Stimulated activated CD4-positive, alpha-beta T cell treated with anti-CD3 and anti-CD28 coated beads, Interleukin-2, amount 100 ng/mL, for 48 hours (primary cell): ENCODE measurements around the gene UBE2J2.
A peak's percentile ranks its signal among the peaks of the same experiment; 100 is the strongest.

Experiments
- DNase-seq, 2 donors: peaks; one replicate each; pipeline ENCODE4 v3.0.0-alpha.2; 2020

The UBE2J2 gene

GRCh38 chr1:1309251-1310108, 35.8 kb upstream of the UBE2J2 start:
- DNase-seq, result no peak

- DNase-seq, result no peak
These were observed 35.1 kb upstream of the UBE2J2 start for GRCh38 chr1:1308756-1309250.

GRCh38 chr1:1307923-1308755, 34.5 kb upstream of the UBE2J2 start, which contains the start of the genes ACAP3 and PUSL1:
ACAP3 (minus strand) TSS chr1:1307930; CDS start chr1:1307815, 115 bp downstream.
PUSL1 (plus strand) TSS chr1:1308597; CDS start chr1:1308644, 47 bp downstream.
- DNase-seq, result peak; percentile 77 to 88

DNA sequence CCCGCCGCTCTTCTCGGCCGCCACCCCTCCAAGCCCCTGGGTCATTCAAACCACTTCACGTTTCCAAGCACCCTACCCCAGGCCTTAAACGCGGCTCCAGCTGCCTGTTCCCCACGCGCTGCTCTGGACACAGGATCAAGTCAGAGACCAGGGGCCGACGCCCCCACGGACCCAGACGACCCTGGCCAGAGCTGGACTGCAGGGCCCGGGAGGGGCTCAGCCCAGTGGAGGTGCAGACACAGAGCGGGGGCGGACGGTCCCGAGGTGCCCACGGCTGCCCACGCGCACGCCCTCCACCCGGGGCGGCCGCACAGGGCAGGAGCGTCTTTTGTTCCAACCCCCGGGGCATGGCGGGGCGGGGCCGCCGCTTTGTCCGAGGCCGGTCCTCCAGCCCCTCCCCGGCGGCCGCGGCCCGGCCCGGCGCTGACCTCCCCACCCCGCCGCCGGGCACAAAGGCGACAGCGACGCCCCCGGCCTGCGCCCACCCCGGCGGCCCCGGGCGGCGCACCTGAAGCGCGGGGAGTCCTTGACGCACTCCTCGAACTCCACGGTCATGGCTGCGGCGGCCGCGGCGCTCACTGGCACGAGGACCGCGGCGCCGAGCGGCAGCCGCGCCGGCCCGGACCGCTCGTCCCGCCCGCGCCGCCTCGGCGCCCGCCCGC, 33.7 kb upstream of the UBE2J2 start:
- no peak for DNase-seq

GRCh38 chr1:1306661-1307260, 33.1 kb upstream of the UBE2J2 start:
- no peak for DNase-seq

GRCh38 chr1:1306070-1306660, 32.5 kb upstream of the UBE2J2 start:
- no peak for DNase-seq

DNA sequence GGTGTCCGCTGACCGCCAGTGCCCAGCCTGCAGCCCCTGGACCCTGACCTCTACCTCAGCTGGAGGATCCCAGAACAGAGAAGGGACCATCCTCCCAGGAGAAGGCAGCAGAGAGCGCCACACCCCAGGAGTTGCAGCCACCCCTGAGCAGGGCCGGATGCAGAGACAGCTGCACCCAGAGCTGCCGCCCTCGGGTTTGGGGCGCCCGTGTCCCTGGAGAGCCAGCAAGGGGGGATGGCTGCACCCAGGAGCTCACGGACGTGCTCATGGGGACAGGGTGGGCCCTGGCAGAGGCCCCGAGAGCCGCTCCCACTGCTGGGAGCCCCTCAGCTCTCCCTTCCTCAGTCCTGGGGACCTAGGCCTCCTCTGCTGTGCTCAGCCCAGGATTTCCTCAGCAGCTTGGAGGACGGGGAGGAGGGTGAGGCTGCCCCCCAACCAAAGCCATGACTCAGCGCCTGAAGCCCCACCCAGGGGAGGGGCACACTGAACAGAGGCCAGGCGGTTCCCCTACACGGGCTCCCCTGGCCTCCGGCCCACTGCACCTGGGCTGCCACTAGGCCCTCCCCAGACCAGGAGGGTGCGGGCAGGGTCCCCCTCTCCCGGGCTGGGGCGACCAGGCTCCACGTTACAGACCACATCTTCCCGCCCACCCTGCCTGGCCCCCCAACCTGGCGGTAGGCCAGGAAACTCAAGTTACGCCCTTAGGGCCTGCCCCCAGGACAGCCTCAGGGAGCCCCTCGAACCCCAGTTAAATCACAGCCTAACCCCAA, 31.8 kb upstream of the UBE2J2 start:
- no peak for DNase-seq

DNA sequence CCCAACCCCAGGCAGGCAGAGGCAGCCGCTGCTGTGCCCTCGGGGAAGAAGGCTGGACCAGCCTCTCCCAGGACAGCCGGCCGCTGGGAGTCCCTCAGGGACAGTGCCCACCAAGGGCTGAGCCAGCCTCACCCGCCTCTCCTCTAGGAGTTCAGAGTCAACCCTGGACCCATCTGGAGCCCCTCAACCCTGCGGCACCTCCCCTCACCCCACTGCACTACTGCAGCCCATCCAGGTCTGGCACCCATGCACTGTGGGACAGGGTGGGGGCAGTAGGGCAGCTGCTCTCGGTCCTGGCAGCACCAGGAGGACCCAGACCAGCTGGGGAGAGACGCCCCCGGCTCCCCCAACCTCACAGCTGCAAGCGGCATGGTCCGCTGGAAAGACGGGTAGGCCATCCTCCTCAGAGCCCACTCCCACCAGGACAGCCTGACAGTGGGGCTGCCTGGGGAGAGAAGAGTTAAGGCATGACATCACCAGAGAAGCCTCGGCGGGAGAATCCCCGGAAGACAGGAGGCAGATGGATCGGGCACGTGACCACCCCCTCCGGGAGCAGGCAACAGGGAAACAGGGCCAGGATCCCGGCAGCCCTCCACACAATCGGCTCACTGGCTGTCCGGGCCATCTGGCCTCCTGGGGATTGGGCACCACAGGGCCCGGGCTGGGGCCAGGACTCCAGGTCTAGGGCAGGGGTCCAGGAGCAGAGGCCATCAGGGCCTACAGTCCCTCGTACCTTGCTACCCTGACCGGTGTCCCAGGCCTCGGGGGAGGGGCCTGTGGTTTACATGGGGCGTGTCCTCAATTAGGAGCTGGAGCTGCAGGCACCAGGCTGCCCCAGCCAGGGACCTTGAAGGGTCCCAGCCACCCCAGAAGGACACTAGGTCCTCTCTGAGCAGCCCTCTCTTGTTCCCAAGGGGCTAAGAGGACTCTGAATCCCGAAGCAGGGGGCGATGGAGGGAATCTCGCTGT, 31.0 kb upstream of the UBE2J2 start:
- DNase-seq, result no peak

DNA sequence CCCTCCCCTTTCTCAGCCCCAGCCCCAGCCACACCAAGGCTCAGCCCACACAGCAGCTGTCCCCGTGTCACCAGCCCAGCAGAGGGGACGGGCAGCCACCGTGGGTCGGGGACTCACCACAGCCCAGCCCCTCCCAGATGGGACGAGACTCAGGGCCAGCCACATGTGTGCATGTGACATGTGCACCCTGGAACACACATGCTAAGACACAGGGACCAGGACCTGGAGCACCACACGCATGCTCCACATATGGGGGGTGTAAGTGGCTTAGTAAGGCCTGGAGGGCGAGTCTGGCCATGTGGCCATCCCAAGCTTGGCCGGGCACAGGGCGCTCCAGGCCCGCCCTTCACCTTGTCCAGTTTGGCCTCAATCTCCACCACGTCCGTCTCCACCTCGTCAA, 30.1 kb upstream of the UBE2J2 start:
- no peak for DNase-seq

DNA sequence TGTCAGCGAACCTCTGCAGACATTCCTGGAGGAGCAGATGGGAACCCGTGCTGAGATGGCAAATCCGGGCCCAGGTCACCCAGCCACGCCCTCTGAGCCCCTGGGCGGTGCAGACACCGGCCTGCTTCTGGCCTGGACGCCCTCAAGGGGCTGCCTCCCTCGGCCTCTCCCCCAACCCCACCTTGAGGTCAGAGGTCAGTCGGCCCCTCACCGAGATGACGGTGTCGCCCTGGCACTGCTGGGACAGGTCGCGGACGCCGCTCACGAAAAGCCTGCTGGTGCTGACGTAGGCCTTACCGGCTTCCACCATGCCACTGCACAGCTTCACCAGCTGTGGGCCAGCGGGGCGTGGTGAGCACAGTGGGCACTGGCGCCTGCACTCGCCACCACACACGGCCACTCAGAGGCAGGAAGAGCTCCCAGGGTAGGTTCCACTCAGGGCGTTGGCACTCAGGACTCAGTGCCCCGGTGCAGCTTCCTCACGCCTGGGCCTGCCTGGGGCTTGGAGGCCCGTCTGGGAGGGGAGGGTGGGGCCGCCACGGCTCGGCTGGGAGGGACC, 29.4 kb upstream of the UBE2J2 start:
- DNase-seq, result no peak

DNA sequence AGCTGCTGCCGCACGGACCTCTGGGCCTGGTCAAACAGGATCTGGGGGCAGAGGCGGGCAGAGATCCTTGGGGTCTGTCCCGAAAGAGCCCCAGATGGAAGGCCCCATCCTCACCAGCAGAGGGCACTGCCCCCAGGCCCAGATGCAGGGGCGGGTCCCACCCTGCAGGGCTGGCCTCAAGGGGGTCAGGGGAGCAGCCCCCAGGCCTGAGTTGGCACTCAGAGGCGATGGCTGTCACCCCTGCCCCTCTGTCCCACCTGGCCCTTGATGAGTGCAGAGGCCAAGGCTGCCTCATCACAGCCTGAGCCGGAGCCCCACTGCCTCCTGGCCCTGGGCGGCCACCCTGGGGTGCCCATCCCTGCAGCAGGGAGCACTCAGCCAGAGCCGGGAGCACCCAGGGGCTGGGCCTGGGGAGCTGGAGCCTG, 28.4 kb upstream of the UBE2J2 start:
- DNase-seq, result no peak

- DNase-seq, result no peak
These were observed 26.7 kb upstream of the UBE2J2 start for GRCh38 chr1:1300352-1300739.

GRCh38 chr1:1299686-1300351, 26.2 kb upstream of the UBE2J2 start:
- DNase-seq, result no peak

GRCh38 chr1:1298861-1299685, 25.4 kb upstream of the UBE2J2 start:
- no peak for DNase-seq

GRCh38 chr1:1297802-1298424, 24.3 kb upstream of the UBE2J2 start:
- no peak for DNase-seq

DNA sequence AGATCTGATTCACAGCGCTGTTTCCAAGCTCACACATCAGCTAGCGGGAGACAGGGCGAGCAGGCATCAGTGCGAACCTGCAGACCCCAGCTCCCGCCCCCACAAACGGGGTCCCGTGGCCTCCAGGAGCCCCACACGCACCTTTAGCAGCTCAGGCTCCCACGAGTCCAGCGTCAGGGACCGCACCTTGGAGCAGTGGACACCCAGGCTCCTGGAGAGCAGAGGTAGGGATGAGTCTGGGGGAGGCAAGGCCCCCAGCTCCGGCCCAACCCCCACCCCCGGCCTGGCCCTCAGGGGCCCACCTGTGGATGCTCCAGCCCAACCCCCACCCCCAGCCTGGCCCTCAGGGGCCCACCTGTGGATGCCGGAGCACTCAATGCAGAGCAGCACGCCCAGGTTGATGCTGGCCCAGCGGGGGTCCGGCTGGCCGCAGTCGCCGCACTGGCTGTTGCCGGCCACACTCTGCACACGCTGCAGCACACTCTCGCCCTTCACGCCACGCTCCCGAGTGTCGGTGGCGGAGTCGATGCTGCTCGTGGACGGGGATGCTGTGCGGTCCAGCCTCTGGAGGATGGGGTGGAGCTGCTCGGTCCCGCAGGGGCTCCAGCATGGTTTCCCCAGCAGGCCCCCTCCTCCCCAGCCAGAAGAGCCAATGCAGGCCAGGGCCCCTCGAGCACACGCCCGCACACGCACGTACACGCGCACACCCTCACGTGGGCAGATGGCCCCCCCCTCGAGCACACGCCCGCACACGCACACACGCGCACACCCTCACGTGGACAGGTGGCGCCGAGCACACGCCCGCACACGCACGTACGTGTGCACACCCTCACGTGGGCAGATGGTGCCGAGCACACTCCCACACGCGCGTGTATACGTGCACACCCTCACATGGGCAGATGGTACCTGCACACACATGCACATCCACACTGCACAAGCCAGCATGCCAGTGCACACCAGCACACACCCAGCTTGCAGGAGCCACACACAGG, 22.7 kb upstream of the UBE2J2 start:
- no peak for DNase-seq
